CD14-positive monocyte (primary cell): ENCODE results near the gene TLR10. TPM values are rescaled to one million over a fixed set of nuclear protein-coding genes. Genes with fewer than 3 reads are reported as not detected.

Source experiments
- DNase-seq, 3 donors: peaks; one replicate each; pipeline ENCODE4 v3.0.0-alpha.2; 2011 to 2022
- H2AFZ ChIP-seq: 2 replicates; pipeline ENCODE4 v1.6.0; 2012; ENCODE audit warnings: mild to moderate bottlenecking, low read depth, low read length, inconsistent platforms; ENCODE audit not compliant: insufficient read depth, poor library complexity, severe bottlenecking
- H3K27ac ChIP-seq, 2 donors: 1 replicate in 1 of 2; 2 replicates in 1 of 2; pipeline ENCODE4 v1.5.1; 2012 to 2013; ENCODE audit warnings: low read length in 2 of 2, control low read depth in 1 of 2, inconsistent platforms in 1 of 2, low read depth in 1 of 2, mild to moderate bottlenecking in 1 of 2
- H3K27me3 ChIP-seq, 2 donors: one replicate each; pipeline versions ENCODE4 v1.6.0 to v1.6.1; 2011 to 2013; ENCODE audit warnings: low read length in 2 of 2; ENCODE audit not compliant: control insufficient read depth in 2 of 2, insufficient read depth in 2 of 2
- H3K36me3 ChIP-seq, 2 donors: replicated peaks in 1 of 2; 1 replicate in 1 of 2; 2 replicates in 1 of 2; pipeline versions ENCODE4 v1.5.1 to v1.6.1; 2012 to 2013; ENCODE audit warnings: low read length in 2 of 2, control low read depth in 1 of 2, inconsistent platforms in 1 of 2, mild to moderate bottlenecking in 1 of 2; ENCODE audit not compliant: insufficient read depth in 2 of 2, control insufficient read depth in 1 of 2
- H3K4me1 ChIP-seq, 2 donors: 1 replicate in 1 of 2; 2 replicates in 1 of 2; pipeline versions ENCODE4 v1.5.1 to v1.6.1; 2012 to 2013; ENCODE audit warnings: low read length in 2 of 2, control low read depth in 1 of 2, inconsistent platforms in 1 of 2, mild to moderate bottlenecking in 1 of 2, moderate library complexity in 1 of 2; ENCODE audit not compliant: insufficient read depth in 2 of 2, control insufficient read depth in 1 of 2
- H3K4me2 ChIP-seq: replicated peaks from 2 replicates; pipeline ENCODE3; 2012; ENCODE audit warnings: low read length, moderate library complexity, mild to moderate bottlenecking; ENCODE audit not compliant: poor library complexity, severe bottlenecking; ENCODE audit errors: extremely low read depth
- H3K4me3 ChIP-seq, 3 experiments: fragments of 200-600 bp in 1 of 3; sonication (generic) in 1 of 3; replicated peaks in 1 of 3; 1 replicate in 2 of 3; 2 replicates in 1 of 3; pipeline ENCODE4 v1.5.1; 2011 to 2013; ENCODE audit warnings: low read length in 3 of 3, mild to moderate bottlenecking in 3 of 3, control low read depth in 2 of 3, low read depth in 2 of 3, inconsistent platforms in 1 of 3, moderate library complexity in 1 of 3
- H3K79me2 ChIP-seq: 2 replicates; pipeline ENCODE4 v1.6.0; 2012; ENCODE audit warnings: mild to moderate bottlenecking, control low read depth, inconsistent platforms, low read length, moderate library complexity; ENCODE audit not compliant: insufficient read depth
- H3K9ac ChIP-seq: 2 replicates; pipeline ENCODE4 v1.6.0; 2017; ENCODE audit warnings: low read length, mild to moderate bottlenecking; ENCODE audit not compliant: insufficient read depth, poor library complexity, severe bottlenecking
- H3K9me3 ChIP-seq, 2 donors: replicated peaks in 1 of 2; 1 replicate in 1 of 2; 2 replicates in 1 of 2; pipeline versions ENCODE4 v1.5.1 to v1.6.1; 2012 to 2013; ENCODE audit warnings: low read length in 2 of 2, control low read depth in 1 of 2; ENCODE audit not compliant: control insufficient read depth in 1 of 2, insufficient read depth in 1 of 2
- H4K20me1 ChIP-seq: 2 replicates; pipeline ENCODE4 v1.6.0; 2012; ENCODE audit warnings: mild to moderate bottlenecking, low read length, control low read depth, moderate library complexity; ENCODE audit not compliant: insufficient read depth
- H3K27ac Mint-ChIP-seq, 7 donors: one replicate each; pipeline ENCODE4 v1.8.0; 2020; ENCODE audit warnings: mild to moderate bottlenecking in 7 of 7, mixed read lengths in 7 of 7, moderate library complexity in 6 of 7, inconsistent platforms in 2 of 7
- H3K27me3 Mint-ChIP-seq, 3 donors: one replicate each; pipeline ENCODE4 v1.8.0; 2021 to 2022; ENCODE audit warnings: low read depth in 3 of 3, mild to moderate bottlenecking in 3 of 3, mixed read lengths in 3 of 3, moderate library complexity in 3 of 3, inconsistent platforms in 1 of 3
- H3K36me3 Mint-ChIP-seq, 2 donors: one replicate each; pipeline ENCODE4 v1.8.0; 2020; ENCODE audit warnings: mixed read lengths in 2 of 2, inconsistent platforms in 1 of 2, mild to moderate bottlenecking in 1 of 2
- H3K4me1 Mint-ChIP-seq: one replicate; pipeline ENCODE4 v1.8.0; 2020; ENCODE audit warnings: mild to moderate bottlenecking, mixed read lengths
- H3K4me3 Mint-ChIP-seq, 2 donors: one replicate each; pipeline ENCODE4 v1.8.0; 2020; ENCODE audit warnings: mild to moderate bottlenecking in 2 of 2, mixed read lengths in 2 of 2, moderate library complexity in 1 of 2
- H3K9me3 Mint-ChIP-seq, 7 donors: one replicate each; pipeline ENCODE4 v1.8.0; 2020 to 2022; ENCODE audit warnings: mixed read lengths in 7 of 7, mild to moderate bottlenecking in 6 of 7, moderate library complexity in 6 of 7, inconsistent platforms in 2 of 7
- WGBS: methylation state at CpG from one replicate; pipeline ENCODE4 v1.1.5; 2013; ENCODE audit warnings: missing lambda C conversion rate; ENCODE audit not compliant: insufficient coverage; 5-methylcytosine and 5-hydroxymethylcytosine counted together
- intact Hi-C, 2 donors: fragments of 100-400 bp; cut with micrococcal nuclease; formaldehyde crosslinking; loops; one replicate each; pipeline versions ENCODE4 v1.15.0 to v1.15.1; 2023
- polyA plus RNA-seq, 3 donors: library from polyadenylated mRNA; depleted of rRNA in 1 of 3; unstranded in 2 of 3; stranded (reverse) in 1 of 3; fragments of 300-500 nt in 2 of 3; fragments of >200 nt in 1 of 3; fragmentation: Illumina TruSeq in 2 of 3; gene quantifications; 1 replicate in 2 of 3; 2 replicates in 1 of 3; pipeline ENCODE4 v1.2.3, GENCODE V29; 2012 to 2021
- TF ChIP-seq, protein P1 (sequence below): fragments of 200-600 bp; IDR thresholded peaks from one replicate; pipeline ENCODE4 v1.8.0; 2022; ENCODE audit warnings: antibody characterized with exemption, mild to moderate bottlenecking

TLR10 gene
- polyA plus RNA-seq, 3 donors, result 1.1 to 1.2 (median 1.1) TPM

DNA sequence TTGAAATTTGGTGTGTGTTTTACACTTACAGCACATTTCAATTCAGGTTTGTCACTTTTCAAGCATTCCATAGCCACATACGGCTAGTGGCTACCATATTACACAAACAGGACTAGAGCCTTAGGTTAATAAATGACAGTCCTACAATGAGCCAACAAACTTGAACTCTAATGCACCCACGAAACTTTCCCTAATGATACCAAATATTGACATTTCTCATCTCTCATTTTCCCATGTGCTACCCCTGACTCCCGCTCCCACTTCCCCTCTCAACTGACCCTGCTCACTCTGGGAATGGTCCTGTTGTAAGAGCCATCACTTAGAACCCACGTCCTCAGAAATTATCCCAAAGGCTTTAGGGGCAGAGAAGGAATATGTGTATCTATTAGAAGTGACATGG, 4.9 kb upstream of the TLR10 start:
- Histone ChIP-seq H3K27ac (no peak overlapping the region), H3K79me2 (peaks cover 9% of the 10 kb centered on the region), H3K9ac (no peak overlapping the region), H3K36me3 (no peaks in the 10 kb centered on the region), H3K27me3 (no peaks in the 10 kb centered on the region), H3K9me3 (no peaks in the 10 kb centered on the region), H3K4me3 (no peak overlapping the region), H3K4me2 (no peak overlapping the region), H2AFZ (no peak overlapping the region), H3K4me1 (peaks cover 80% of the 10 kb centered on the region in 2 donors), H4K20me1 (no peaks in the 10 kb centered on the region)
- H3K27me3 Mint-ChIP-seq, result peaks cover 0 to 1% (median 0%) of the 10 kb centered on the region in 3 donors
- H3K27ac Mint-ChIP-seq, result peak overlapping the region in 3 of 7 donors; percentile 2 to 37 (median 31)
- 100% methylated on average over 1 of the region's 4 CpGs for WGBS
- TF ChIP-seq, protein P1, sequence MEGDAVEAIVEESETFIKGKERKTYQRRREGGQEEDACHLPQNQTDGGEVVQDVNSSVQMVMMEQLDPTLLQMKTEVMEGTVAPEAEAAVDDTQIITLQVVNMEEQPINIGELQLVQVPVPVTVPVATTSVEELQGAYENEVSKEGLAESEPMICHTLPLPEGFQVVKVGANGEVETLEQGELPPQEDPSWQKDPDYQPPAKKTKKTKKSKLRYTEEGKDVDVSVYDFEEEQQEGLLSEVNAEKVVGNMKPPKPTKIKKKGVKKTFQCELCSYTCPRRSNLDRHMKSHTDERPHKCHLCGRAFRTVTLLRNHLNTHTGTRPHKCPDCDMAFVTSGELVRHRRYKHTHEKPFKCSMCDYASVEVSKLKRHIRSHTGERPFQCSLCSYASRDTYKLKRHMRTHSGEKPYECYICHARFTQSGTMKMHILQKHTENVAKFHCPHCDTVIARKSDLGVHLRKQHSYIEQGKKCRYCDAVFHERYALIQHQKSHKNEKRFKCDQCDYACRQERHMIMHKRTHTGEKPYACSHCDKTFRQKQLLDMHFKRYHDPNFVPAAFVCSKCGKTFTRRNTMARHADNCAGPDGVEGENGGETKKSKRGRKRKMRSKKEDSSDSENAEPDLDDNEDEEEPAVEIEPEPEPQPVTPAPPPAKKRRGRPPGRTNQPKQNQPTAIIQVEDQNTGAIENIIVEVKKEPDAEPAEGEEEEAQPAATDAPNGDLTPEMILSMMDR, result no peak
- DNase-seq, result no peak
- peaks cover 0 to 4% (median 2%) of the 10 kb centered on the region in 7 donors for H3K9me3 Mint-ChIP-seq
- H3K4me1 Mint-ChIP-seq, result peaks cover 62% of the 10 kb centered on the region
- intact Hi-C loops, result loop anchor here (5.0 to 10.0 kb wide), 2 partner anchors 35 to 67 kb away; partner anchors contain the start of gene TLR6 (in 1 of the 2)
- peaks cover 0 to 10% of the 10 kb centered on the region in 2 donors for H3K36me3 Mint-ChIP-seq
- no peak overlapping the region for H3K4me3 Mint-ChIP-seq

DNA sequence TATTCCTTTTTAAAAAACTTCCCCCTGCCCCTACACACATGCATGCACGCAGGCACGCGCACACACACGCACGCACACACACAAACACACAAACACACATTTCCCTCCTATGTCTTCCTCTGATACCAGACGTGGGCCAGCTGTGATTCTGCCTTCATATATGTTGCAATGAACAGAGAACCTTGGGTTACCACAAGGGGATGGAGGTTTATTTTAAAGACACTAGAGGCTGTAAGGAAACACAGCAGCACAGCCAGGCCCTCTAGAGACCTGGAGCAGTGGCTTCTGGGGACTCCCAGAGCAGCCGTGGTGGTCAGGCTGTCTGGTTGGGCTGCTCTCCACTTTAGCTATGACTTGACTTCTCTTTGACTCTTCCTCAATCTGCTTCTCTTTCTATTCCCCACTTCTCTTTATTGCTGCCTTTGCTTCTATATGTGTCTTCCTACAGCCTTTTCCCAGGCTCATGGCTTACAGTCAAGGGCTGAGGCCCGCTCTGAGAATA, 3.2 kb upstream of the TLR10 start:
- H3K4me3 ChIP-seq, result peak overlapping the region in 1 of 3 experiments; percentile 24
- H3K4me1 ChIP-seq, result peaks cover 76 to 77% of the 10 kb centered on the region in 2 donors
- H3K27me3 ChIP-seq, result no peaks in the 10 kb centered on the region
- Mint-ChIP-seq H3K27ac (peak overlapping the region; percentile 93 to 97 (median 95)), H3K27me3 (peaks cover 0 to 1% (median 0%) of the 10 kb centered on the region in 3 donors), H3K9me3 (peaks cover 0 to 4% (median 2%) of the 10 kb centered on the region in 7 donors), H3K4me1 (peaks cover 57% of the 10 kb centered on the region), H3K4me3 (peak overlapping the region; percentile 21 to 63), H3K36me3 (peaks cover 0 to 10% of the 10 kb centered on the region in 2 donors)
- peak; percentile 85 to 93 (median 87) for DNase-seq
- intact Hi-C loops, result loop anchor here (5.0 to 10.0 kb wide), 2 partner anchors 34 to 69 kb away; partner anchors contain the start of gene TLR6 (in 1 of the 2)
- H2AFZ ChIP-seq, result no peak overlapping the region
- no peaks in the 10 kb centered on the region for H3K9me3 ChIP-seq
- H3K79me2 ChIP-seq, result peaks cover 9% of the 10 kb centered on the region
- TF ChIP-seq, protein P1, result no peak
- H3K9ac ChIP-seq, result peak overlapping the region; percentile 22
- no peaks in the 10 kb centered on the region for H3K36me3 ChIP-seq
- WGBS, result 64% methylated on average over 5 of the region's 8 CpGs
- no peaks in the 10 kb centered on the region for H4K20me1 ChIP-seq
- peak overlapping the region; percentile 19 for H3K4me2 ChIP-seq
- H3K27ac ChIP-seq, result peak overlapping the region; percentile 77 to 84
